SU-DHL-6 (cell line): ENCODE data around the gene EEF2KMT.

Experiments
- EZH2phosphoT487 ChIP-seq: fragments of 200-600 bp; sonication (generic), shearing (Covaris generic); conservative IDR thresholded peaks from 2 replicates; pipeline ENCODE4 v1.6.1; 2018; ENCODE audit warnings: mild to moderate bottlenecking, antibody characterized with exemption, low read length, moderate library complexity, mixed read lengths
- TF ChIP-seq, protein P1 (sequence below): fragments of 200-600 bp; sonication (generic); IDR thresholded peaks from one replicate; pipeline ENCODE4 v1.5.1; 2017; ENCODE audit warnings: antibody characterized with exemption, mild to moderate bottlenecking, low read length, moderate library complexity; ENCODE audit not compliant: insufficient read depth, poor library complexity, severe bottlenecking

DNA sequence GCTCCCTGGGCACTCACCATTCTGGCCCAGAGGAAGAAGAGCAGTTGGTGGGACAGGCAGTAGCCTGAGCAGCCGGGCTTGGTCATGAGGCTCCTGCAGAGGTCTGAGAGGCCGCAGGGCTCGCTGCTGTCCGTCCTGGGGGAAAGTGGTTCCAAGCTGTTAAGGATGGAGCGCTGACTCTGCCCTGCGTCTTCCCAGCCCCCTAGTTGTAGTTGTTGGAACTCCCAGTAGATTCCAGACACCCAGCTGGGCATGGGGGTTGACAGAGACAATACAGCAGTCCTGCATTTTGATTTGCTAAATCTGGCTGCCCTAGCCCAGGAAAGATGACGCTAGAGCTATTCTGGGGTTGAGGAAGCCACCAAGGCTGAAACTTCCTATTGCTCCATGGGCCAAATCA lies 39.1 kb downstream of the EEF2KMT start:
- TF ChIP-seq EZH2phosphoT487: no peak
- TF ChIP-seq, protein P1, sequence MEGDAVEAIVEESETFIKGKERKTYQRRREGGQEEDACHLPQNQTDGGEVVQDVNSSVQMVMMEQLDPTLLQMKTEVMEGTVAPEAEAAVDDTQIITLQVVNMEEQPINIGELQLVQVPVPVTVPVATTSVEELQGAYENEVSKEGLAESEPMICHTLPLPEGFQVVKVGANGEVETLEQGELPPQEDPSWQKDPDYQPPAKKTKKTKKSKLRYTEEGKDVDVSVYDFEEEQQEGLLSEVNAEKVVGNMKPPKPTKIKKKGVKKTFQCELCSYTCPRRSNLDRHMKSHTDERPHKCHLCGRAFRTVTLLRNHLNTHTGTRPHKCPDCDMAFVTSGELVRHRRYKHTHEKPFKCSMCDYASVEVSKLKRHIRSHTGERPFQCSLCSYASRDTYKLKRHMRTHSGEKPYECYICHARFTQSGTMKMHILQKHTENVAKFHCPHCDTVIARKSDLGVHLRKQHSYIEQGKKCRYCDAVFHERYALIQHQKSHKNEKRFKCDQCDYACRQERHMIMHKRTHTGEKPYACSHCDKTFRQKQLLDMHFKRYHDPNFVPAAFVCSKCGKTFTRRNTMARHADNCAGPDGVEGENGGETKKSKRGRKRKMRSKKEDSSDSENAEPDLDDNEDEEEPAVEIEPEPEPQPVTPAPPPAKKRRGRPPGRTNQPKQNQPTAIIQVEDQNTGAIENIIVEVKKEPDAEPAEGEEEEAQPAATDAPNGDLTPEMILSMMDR: no peak
